ENCODE data around the gene RNF225.
"Not testable (repeated sequence)": the region's sequence is repeated elsewhere in the genome, so short reads cannot be mapped to it uniquely, and the experiment has no call there.

Gene RNF225

DNA sequence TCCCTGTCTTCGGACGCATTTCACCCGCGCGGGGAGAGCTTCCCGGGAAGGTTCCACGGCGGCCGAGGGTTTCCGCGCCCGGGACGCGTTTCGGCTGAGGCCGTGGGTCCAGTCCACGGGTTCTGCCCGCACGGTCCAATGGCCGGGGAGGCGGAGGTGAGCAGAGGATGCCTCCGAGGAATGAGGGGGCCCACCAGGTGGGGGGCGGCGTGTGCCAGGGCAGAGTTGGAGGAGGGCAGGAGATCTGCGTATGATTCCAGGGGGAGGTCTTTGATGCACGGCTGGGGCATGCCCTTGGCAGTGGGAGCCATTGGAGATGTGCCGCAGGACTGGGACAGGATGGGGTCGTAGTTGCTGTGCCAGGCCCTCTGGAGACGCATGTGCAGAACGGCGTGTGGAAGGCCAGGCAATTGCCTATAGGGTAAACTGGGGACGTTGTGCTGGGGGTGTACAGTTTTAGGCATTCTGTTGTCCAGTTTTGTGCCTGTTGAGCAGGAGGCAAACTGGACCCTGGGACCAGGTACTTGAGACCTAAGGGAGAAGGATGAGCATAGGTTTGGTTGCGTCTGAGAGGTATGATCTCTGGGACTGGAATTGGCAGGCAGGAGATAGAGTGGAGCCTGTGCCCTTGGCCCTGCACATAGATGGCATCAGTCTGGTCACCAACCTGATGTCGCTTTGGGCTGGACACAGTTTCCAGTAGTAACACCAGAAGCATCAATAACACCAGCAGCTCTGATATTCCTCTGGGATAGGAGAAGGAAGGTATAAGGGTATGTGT lies 13.7 kb downstream of the RNF225 start:
- DNase-seq, result no peak

DNA sequence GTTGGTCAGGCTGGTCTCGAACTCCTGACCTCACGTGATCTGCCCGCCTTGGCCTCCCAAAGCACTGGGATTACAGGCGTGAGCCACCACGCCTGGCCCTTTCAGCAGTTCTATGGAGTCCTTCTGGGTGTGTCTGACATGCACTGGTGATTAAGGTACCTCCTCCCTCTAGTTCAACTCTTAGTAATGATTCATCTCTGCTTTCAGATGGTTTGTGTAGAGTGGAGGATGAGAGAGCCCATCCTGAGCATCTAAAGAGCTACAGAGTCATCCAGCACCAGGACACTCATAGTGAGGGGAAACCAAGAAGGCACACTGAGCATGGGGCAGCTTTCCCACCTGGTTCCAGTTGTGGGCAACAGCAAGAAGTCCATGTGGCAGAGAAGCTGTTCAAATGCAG lies 21.1 kb downstream of the RNF225 start:
- no peak for DNase-seq

- DNase-seq, result no peak
These were observed 21.6 kb downstream of the RNF225 start for GRCh38 chr19:58417071-58417470.

DNA sequence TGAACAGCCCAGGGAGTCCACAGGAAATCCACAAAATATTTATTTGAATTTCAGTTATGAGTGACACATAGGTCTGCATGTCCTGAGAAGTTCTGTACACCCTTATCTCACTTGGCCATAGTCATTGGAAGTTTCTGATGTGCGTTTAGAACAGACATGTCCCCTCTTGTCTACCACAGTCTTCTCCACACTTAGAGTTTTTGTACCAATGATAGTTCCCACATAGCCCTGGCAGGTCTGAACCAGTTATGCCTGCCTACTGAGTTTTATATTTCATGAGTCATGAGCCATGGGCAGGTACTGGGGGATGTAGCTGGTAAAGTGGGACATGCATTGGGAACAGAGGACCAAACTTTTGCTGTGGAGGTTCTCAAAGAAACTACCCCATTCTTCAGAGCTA lies 33.2 kb downstream of the RNF225 start:
- no peak for DNase-seq

DNA sequence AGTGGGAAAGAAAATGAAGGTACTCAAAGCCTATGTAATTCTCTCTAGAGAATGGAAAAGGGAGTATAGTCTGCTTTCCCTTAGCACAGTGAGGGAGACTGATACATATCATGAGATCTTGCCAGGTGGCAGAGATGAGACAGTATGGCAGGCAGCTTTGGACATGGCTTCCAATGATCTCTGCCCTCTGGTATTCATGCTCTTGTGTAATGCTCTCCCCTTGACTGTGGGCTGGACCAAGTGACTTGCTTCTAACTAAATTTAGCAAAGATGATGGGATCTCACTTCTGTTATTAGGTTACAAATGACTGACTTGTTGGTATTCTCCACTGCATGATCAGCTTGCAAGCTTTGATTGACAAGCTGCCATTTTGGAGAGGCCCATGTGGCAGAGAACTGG lies 34.3 kb downstream of the RNF225 start:
- no peak for DNase-seq

DNA sequence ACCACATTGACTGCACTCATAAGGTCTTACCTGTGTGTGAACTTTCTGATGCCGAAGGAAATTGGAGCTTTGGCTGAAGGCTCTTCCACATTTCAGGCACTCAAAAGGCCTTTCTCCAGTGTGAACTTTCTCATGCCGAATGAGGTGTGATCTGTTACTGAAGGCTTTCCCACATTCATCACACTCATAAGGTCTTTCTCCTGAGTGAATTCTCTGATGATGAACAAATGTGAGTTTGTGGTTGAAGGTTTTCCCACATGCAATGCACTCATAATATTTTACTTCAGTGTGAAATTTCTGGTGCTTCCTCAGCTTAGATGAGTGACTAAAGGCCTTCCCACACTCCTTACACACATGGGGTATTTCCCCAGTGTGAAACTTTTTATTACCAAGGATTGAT lies 38.8 kb downstream of the RNF225 start:
- DNase-seq, result no peak

DNA sequence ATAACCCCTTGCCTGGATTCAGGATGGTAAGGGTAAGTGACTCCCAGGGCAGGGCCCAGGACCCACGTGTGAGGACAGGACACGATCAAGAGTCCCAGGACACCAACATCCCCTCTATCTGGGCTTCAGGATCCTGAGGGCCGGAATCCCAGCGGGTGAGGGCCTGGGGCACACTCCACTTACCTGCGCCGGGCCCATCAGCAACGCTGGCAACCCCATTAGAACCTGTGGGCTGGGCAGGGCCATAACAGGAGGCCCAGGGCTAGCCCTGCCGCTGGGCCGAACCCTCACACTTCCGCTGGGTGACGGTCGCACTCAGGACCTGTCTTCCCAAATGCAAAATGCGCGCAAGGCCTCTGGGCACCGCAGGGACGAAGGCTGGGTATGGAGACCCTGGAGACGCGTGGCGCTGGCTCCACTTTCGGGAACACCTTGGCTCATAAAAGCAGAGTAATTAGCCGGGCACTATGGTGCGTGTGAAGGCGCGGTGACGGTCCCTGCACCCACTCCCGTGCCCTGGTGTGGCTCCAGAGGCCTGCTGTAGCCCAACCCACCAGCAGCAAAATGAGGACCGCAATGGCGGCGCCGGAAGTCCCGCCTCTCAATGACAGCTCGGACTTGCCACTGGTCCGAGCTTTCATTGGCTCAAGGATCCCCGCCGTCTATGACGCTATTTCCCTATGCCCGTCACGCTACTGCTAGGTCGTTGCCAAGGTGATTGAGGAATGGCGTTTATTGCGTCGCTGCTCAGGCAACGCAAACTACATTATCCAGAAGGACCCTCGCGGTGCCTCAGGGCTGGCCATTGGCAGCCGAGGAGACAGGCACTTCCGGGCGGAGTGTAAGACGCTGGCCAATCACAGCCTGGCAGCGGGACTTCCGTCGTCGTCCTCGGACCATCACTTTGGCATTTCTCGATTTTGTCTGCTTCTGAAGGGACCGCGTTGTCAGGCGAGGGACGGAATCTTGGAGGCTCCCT lies 44.4 kb downstream of the RNF225 start, which contains the start of gene ZNF132:
ZNF132 (minus strand) TSS at position 578 of the 979 bp plus-strand sequence; CDS start at position 246, 332 bp downstream.
- peak; percentile 99 for DNase-seq

DNA sequence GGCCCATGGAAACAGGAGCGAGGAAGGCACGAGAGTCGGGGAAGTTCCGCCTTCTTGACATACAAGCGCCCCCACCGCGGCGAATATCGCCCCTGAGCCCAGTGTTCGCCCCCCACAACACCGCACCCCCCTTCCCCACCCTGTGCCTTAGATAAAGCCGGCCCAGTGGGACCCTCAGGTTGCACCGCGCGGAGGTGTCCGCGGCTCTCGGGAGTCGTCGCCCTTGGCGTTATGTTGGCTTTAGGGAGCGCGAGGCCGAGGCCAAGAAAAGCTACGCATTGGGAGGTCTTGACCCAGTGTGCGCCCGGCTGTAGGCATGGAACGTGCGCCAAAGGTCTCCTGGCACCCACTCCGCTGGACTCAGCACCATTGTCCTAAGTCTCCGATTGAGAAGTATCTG lies 45.1 kb downstream of the RNF225 start:
- no peak for DNase-seq

DNA sequence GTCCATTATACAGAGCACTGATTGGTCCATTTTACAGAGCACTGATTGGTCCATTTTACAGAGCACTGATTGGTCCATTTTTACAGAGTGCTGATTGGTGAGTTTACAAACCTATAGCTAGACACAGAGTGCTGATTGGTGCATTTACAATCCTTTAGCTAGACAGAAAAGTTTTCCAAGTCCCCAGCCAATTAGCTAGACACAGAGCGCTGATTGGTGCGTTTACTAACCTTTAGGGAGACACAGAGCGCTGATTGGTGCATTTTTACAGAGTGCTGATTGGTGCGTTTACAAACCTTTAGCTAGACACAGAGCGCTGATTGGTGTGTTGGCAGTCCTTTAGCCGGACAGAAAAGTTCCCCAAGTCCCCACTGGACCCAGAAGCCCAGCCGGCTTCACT lies 47.5 kb downstream of the RNF225 start:
- not testable (repeated sequence) for DNase-seq

Measured in CD4-positive, alpha-beta T cell treated with Interleukin-4 for 4 hours (primary cell).